Spleen (tissue), 11 donors: ENCODE measurements around the gene MUC5B. TPM values are rescaled to one million over a fixed set of nuclear protein-coding genes. Genes with fewer than 3 reads are reported as not detected.
A peak's percentile ranks its signal among the peaks of the same experiment; 100 is the strongest.

Experiments
- DNase-seq: peaks from one replicate; pipeline ENCODE4 v3.0.0-alpha.2; 2020
- H3K27ac ChIP-seq, 8 donors: fragments of 200-600 bp; sonication (generic) in 7 of 8; 1 replicate in 4 of 8; 2 replicates in 4 of 8; pipeline versions ENCODE4 v1.5.0 to v1.8.0; 2016 to 2021; ENCODE audit warnings: inconsistent platforms in 4 of 8, mild to moderate bottlenecking in 4 of 8, moderate library complexity in 1 of 8
- H3K27me3 ChIP-seq, 7 donors: fragments of 200-600 bp; sonication (generic) in 6 of 7; replicated peaks in 1 of 7; 1 replicate in 4 of 7; 2 replicates in 3 of 7; pipeline versions ENCODE4 v1.5.0 to v1.8.0; 2016 to 2021; ENCODE audit warnings: inconsistent platforms in 3 of 7, mild to moderate bottlenecking in 1 of 7
- H3K36me3 ChIP-seq, 6 donors: fragments of 200-600 bp; sonication (generic) in 5 of 6; 1 replicate in 4 of 6; 2 replicates in 2 of 6; pipeline versions ENCODE4 v1.5.0 to v1.8.0; 2016 to 2021; ENCODE audit warnings: inconsistent platforms in 2 of 6
- H3K4me1 ChIP-seq, 6 donors: fragments of 200-600 bp; sonication (generic) in 5 of 6; 1 replicate in 3 of 6; 2 replicates in 3 of 6; pipeline versions ENCODE4 v1.5.0 to v1.8.0; 2016 to 2021; ENCODE audit warnings: inconsistent platforms in 3 of 6
- H3K4me3 ChIP-seq, 8 donors: fragments of 200-600 bp; sonication (generic) in 7 of 8; 1 replicate in 4 of 8; 2 replicates in 4 of 8; pipeline versions ENCODE4 v1.5.0 to v1.8.0; 2016 to 2021; ENCODE audit warnings: inconsistent platforms in 4 of 8, mild to moderate bottlenecking in 4 of 8, moderate library complexity in 2 of 8
- H3K9me3 ChIP-seq, 8 donors: fragments of 200-600 bp; sonication (generic) in 7 of 8; 1 replicate in 4 of 8; 2 replicates in 4 of 8; pipeline versions ENCODE4 v1.5.0 to v1.8.0; 2016 to 2021; ENCODE audit warnings: inconsistent platforms in 4 of 8
- POLR2A ChIP-seq, 3 donors: fragments of 450-650 bp; IDR thresholded peaks; one replicate each; pipeline ENCODE4 v1.5.1; 2017; ENCODE audit warnings: antibody characterized with exemption in 3 of 3, mild to moderate bottlenecking in 1 of 3
- POLR2AphosphoS5 ChIP-seq, 3 donors: sonication (generic); formaldehyde crosslinking; IDR thresholded peaks; one replicate each; pipeline ENCODE4 v1.5.1; 2017; ENCODE audit warnings: antibody characterized with exemption in 3 of 3
- WGBS, 5 donors: extraction: QIAGEN DNeasy Blood & Tissue Kit in 3 of 5; methylation state at CpG; one replicate each; pipeline versions ENCODE4 v1.1.5 to v1.1.7; 2013 to 2018; 5-methylcytosine and 5-hydroxymethylcytosine counted together
- intact Hi-C: fragments of 100-400 bp; cut with DNase I; formaldehyde crosslinking; loops from one replicate; pipeline ENCODE4 v1.15.0; 2023; ENCODE audit warnings: low total_unique reads
- polyA plus RNA-seq, 3 donors: library from polyadenylated mRNA; stranded (reverse); fragments of 200-250 nt; gene quantifications; one replicate each; pipeline ENCODE4 v1.2.1, GENCODE V29; 2013
- total RNA-seq, 7 donors: library from RNA; depleted of rRNA in 3 of 7; stranded (reverse); fragments of >200 nt in 3 of 7; fragmentation: NEBNext Ultra II Directional in 4 of 7; extraction: Animal tissue kit (Norgen Biotek cat#: 25700) in 4 of 7; gene quantifications; one replicate each; pipeline versions ENCODE4 v1.1.0 to v1.2.1, GENCODE V29; 2016 to 2021
- TF ChIP-seq, protein P1 (sequence below), 11 experiments: fragments of 200-600 bp in 7 of 11; fragments of 450-650 bp in 4 of 11; sonication (generic) in 4 of 11; IDR thresholded peaks in 8 of 11; conservative IDR thresholded peaks in 3 of 11; 1 replicate in 7 of 11; 2 replicates in 4 of 11; pipeline versions ENCODE4 v1.4.0 to v1.8.0; 2016 to 2021; ENCODE audit warnings: antibody characterized with exemption in 11 of 11, inconsistent platforms in 4 of 11, mild to moderate bottlenecking in 1 of 11
- donor health status: healthy with polysubstance abuse.
- donor health status: DM: no; HTN: no; CAD: no; lungs with moderate emphysema.
- donor health status: DM: no; HTN: no; CAD: no.
- donor health status: Bipolar disorder and iron deficiency.
- donor health status: healthy.
- donor health status: DM: no; HTN: no; CAD: no.
- donor health status: DM: yes; HTN: yes; CAD: no.

Gene MUC5B
- total and polyA plus RNA-seq, 10 donors: under 0.01 to 0.09 (median under 0.01) TPM; not detected in 7

DNA sequence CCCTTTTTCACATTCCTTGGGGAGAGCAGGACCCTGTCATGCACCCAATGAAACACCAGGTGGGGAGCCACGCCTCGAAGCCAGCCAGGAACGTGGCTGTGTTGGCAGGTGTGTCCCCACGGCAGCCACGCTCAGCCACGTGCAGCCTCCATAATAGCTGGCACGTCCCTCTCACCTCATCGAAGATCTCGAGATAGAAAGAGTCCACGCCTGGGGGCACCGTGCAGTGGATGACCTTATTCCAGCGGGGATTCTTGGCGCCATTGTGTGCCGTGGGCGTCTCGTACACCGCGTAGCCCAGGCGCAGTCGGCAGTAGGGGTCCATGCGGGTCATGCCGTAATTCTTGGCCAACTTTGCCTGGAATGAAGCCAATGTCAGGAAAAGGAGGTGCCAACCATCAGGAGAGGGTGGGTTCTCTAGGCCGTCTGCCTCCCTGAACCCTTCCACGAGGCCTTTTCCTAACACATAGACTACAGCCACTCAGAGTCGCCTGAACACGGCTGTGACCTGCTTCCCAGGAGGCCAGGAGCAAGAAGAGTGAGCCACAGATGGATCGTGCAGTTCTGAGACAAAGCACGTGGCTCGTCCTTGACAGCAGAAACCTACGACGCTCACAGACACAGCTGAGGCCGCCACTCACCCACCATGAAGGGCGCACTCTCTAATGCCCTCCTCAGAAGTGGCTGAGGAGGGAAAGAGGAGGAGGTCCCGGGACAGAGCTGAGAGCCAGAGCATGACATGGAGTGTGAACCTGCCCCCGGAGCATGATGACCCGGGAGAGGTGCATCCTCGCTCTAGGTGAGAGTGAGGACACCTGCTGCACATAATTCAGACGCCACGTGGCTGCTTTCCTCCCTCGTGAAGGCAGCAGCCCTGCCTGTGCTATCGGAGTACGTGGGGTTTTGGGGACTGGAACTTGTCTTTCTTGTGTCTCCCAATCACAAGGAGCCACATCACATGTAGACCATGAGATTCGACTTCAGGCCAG, 67.5 kb downstream of the MUC5B start:
- H3K9me3 ChIP-seq: no peaks in the 10 kb centered on the region
- H3K4me1 ChIP-seq: peaks cover 0 to 23% (median 8%) of the 10 kb centered on the region in 6 donors
- no peaks in the 10 kb centered on the region for H3K27me3 ChIP-seq
- TF ChIP-seq POLR2AphosphoS5 (IDR thresholded peaks at IDR 0.05) (peak in 1 of 3 donors; percentile 29), POLR2A (IDR thresholded peaks at IDR 0.05) (no peak)
- TF ChIP-seq, protein P1, sequence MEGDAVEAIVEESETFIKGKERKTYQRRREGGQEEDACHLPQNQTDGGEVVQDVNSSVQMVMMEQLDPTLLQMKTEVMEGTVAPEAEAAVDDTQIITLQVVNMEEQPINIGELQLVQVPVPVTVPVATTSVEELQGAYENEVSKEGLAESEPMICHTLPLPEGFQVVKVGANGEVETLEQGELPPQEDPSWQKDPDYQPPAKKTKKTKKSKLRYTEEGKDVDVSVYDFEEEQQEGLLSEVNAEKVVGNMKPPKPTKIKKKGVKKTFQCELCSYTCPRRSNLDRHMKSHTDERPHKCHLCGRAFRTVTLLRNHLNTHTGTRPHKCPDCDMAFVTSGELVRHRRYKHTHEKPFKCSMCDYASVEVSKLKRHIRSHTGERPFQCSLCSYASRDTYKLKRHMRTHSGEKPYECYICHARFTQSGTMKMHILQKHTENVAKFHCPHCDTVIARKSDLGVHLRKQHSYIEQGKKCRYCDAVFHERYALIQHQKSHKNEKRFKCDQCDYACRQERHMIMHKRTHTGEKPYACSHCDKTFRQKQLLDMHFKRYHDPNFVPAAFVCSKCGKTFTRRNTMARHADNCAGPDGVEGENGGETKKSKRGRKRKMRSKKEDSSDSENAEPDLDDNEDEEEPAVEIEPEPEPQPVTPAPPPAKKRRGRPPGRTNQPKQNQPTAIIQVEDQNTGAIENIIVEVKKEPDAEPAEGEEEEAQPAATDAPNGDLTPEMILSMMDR (IDR thresholded peaks at IDR 0.05 in 8 of 11, conservative IDR thresholded peaks at IDR 0.05 in 3 of 11): no peak
- 93 to 97% (median 96%) methylated on average over 40 to 43 of the region's 43 CpGs for WGBS, 5 donors
- intact Hi-C loops: no loop called here
- DNase-seq: peak; percentile 57
- H3K27ac ChIP-seq: no peak overlapping the region
- H3K36me3 ChIP-seq: peaks cover 0 to 90% (median 71%) of the 10 kb centered on the region in 6 donors
- no peak overlapping the region for H3K4me3 ChIP-seq

DNA sequence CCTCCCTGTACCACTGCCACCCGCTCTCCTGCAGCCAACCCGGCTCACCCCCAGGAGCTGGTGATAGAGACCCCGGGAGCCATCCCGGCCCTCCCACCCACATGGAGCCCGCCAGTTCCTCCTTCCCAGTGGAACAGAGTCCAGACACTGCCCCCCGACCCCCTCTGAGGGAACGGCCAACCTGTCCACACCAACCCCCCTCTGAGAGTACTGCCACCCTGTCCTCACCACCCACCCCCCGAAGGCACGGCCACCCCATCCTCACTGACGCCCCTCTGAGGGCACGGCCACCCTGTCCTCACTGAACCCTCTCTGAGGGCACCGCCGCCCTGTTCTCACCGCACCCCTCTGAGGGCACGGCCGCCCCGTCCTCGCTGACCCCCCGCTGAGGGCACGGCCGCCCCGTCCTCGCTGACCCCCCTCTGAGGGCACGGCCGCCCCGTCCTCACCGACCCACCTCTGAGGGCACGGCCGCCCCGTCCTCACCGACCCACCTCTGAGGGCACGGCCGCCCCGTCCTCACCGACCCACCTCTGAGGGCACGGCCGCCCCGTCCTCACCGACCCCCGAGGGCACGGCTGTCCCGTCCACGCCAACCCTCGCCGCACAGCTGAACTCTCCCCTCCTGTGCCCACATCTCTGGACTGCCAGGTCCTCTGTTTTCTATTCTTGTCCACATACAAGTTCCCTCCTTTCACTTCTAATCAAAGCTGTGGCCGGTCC, 68.6 kb downstream of the MUC5B start:
- intact Hi-C loops: no loop called here
- DNase-seq: peak; percentile 53
- no peak overlapping the region for H3K27ac ChIP-seq
- TF ChIP-seq POLR2AphosphoS5 (IDR thresholded peaks at IDR 0.05): no peak
- TF ChIP-seq POLR2A (IDR thresholded peaks at IDR 0.05): no peak
- TF ChIP-seq, protein P1 (IDR thresholded peaks at IDR 0.05 in 8 of 11, conservative IDR thresholded peaks at IDR 0.05 in 3 of 11): no peak
- H3K4me1 ChIP-seq: peaks cover 0 to 23% (median 8%) of the 10 kb centered on the region in 6 donors
- H3K36me3 ChIP-seq: peaks cover 0 to 90% (median 63%) of the 10 kb centered on the region in 6 donors
- no peaks in the 10 kb centered on the region for H3K9me3 ChIP-seq
- WGBS, 5 donors: 94 to 97% (median 96%) methylated on average over 39 to 46 of the region's 46 CpGs
- no peaks in the 10 kb centered on the region for H3K27me3 ChIP-seq
- no peak overlapping the region for H3K4me3 ChIP-seq

GRCh38 chr11:1292018-1292643, 69.3 kb downstream of the MUC5B start:
- no peak for DNase-seq
- Histone ChIP-seq H3K4me1 (peaks cover 0 to 25% (median 10%) of the 10 kb centered on the region in 6 donors), H3K27me3 (no peaks in the 10 kb centered on the region), H3K4me3 (no peak overlapping the region), H3K27ac (no peak overlapping the region), H3K36me3 (peaks cover 0 to 87% (median 57%) of the 10 kb centered on the region in 6 donors), H3K9me3 (no peaks in the 10 kb centered on the region)
- WGBS, 5 donors: 80 to 94% (median 90%) methylated on average over 10 of the region's 10 CpGs
- no peak for TF ChIP-seq POLR2AphosphoS5 (IDR thresholded peaks at IDR 0.05)
- TF ChIP-seq, protein P1 (IDR thresholded peaks at IDR 0.05 in 8 of 11, conservative IDR thresholded peaks at IDR 0.05 in 3 of 11): no peak
- no peak for TF ChIP-seq POLR2A (IDR thresholded peaks at IDR 0.05)
- intact Hi-C loops: no loop called here
